HCT116 (cell line): Measurements from ENCODE around the gene AKR7A2.

ENCODE experiments used
- CEBPB ChIP-seq: IDR thresholded peaks from 2 replicates; pipeline ENCODE4 v1.6.1; 2012; ENCODE audit warnings: low read depth
- CTCF ChIP-seq, 3 experiments: fragments of 200-600 bp in 1 of 3; sonication (generic) in 1 of 3; IDR thresholded peaks in 2 of 3; conservative IDR thresholded peaks in 1 of 3; 2 replicates each; pipeline ENCODE4 v1.5.1; 2012 to 2017; ENCODE audit warnings: low read depth in 2 of 3, low read length in 2 of 3, antibody characterized with exemption in 1 of 3, borderline replicate concordance in 1 of 3, control low read depth in 1 of 3, mild to moderate bottlenecking in 1 of 3, mixed read lengths in 1 of 3, mixed run types in 1 of 3, moderate library complexity in 1 of 3; ENCODE audit not compliant: insufficient read depth in 1 of 3
- EGR1 ChIP-seq: IDR thresholded peaks from 2 replicates; pipeline ENCODE4 v1.6.1; 2012; ENCODE audit warnings: low read depth
- ELF1 ChIP-seq: IDR thresholded peaks from 2 replicates; pipeline ENCODE4 v1.6.1; 2012; ENCODE audit warnings: low read depth, borderline replicate concordance
- EZH2 ChIP-seq: fragments of 200-600 bp; sonication (generic); IDR thresholded peaks from 2 replicates; pipeline ENCODE4 v1.6.1; 2017; ENCODE audit warnings: antibody characterized with exemption, mixed run types
- FOSL1 ChIP-seq: IDR thresholded peaks from 2 replicates; pipeline ENCODE4 v1.6.1; 2012; ENCODE audit warnings: low read depth
- MAX ChIP-seq: IDR thresholded peaks from 2 replicates; pipeline ENCODE4 v1.6.1; 2012
- POLR2A ChIP-seq: IDR thresholded peaks from 2 replicates; pipeline ENCODE4 v1.7.0; 2011; ENCODE audit warnings: borderline replicate concordance; ENCODE audit not compliant: insufficient read depth, insufficient read length; ENCODE audit errors: extremely low read depth
- POLR2AphosphoS5 ChIP-seq: IDR thresholded peaks from 2 replicates; pipeline ENCODE4 v1.6.1; 2011; ENCODE audit warnings: mild to moderate bottlenecking, low read depth, low read length, moderate library complexity
- REST ChIP-seq: IDR thresholded peaks from 2 replicates; pipeline ENCODE4 v1.6.1; 2012; ENCODE audit warnings: low read depth
- TCF7L2 ChIP-seq: IDR thresholded peaks from 2 replicates; pipeline ENCODE4 v1.7.0; 2011; ENCODE audit warnings: borderline replicate concordance, inconsistent platforms; ENCODE audit not compliant: insufficient read depth, insufficient read length; ENCODE audit errors: extremely low read depth

- no peak for TF ChIP-seq POLR2AphosphoS5
- no peak for TF ChIP-seq REST
- no peak for TF ChIP-seq EGR1
- TF ChIP-seq EZH2 = no peak
- no peak for TF ChIP-seq CTCF (IDR thresholded peaks at IDR 0.05 in 2 of 3, conservative IDR thresholded peaks at IDR 0.05 in 1 of 3; ENCODE audit: borderline replicate concordance in 1 of 3, insufficient read depth in 1 of 3, low read depth in 2 of 3, low read length in 2 of 3)
- TF ChIP-seq CEBPB = no peak
- TF ChIP-seq FOSL1 = no peak
- TF ChIP-seq POLR2A = no peak
- TF ChIP-seq MAX = no peak
- TF ChIP-seq ELF1 = no peak
- no peak for TF ChIP-seq TCF7L2
These were observed 25.3 kb upstream of the AKR7A2 start for GRCh38 chr1:19337289-19337688.
